Bone marrow (tissue), 2 donors: ENCODE data around the gene GRIK1.

Experiments used
- DNase-seq, 2 donors: peaks; one replicate each; lab custom pipeline; 2025; lab: John Stamatoyannopoulos, UW

GRIK1 gene

GRCh38 chr21:29642551-29643245, 297.1 kb downstream of the GRIK1 start:
- DNase-seq = no peak

- DNase-seq = no peak
These were observed 297.9 kb downstream of the GRIK1 start for GRCh38 chr21:29641635-29642550.

- no peak for DNase-seq
These were observed 298.7 kb downstream of the GRIK1 start for GRCh38 chr21:29641001-29641634.

GRCh38 chr21:29640080-29640508, 299.7 kb downstream of the GRIK1 start:
- DNase-seq = peak; percentile 1 to 6

GRCh38 chr21:29639366-29640079, 300.3 kb downstream of the GRIK1 start:
- DNase-seq = no peak

- DNase-seq = no peak
These were observed 301.0 kb downstream of the GRIK1 start for GRCh38 chr21:29638761-29639327.

GRCh38 chr21:29638138-29638537, 301.7 kb downstream of the GRIK1 start:
- DNase-seq = peak in 1 of 2 donors; percentile 3

- no peak for DNase-seq
These were observed 302.2 kb downstream of the GRIK1 start for GRCh38 chr21:29637553-29637952.

- no peak for DNase-seq
These were observed 302.7 kb downstream of the GRIK1 start for GRCh38 chr21:29637134-29637533.

- DNase-seq = no peak
These were observed 305.4 kb downstream of the GRIK1 start for GRCh38 chr21:29634418-29634817.

GRCh38 chr21:29633756-29634155, 306.0 kb downstream of the GRIK1 start:
- no peak for DNase-seq

GRCh38 chr21:29630441-29630840, 309.4 kb downstream of the GRIK1 start:
- no peak for DNase-seq

GRCh38 chr21:29627905-29628304, 311.9 kb downstream of the GRIK1 start:
- no peak for DNase-seq

- DNase-seq = no peak
These were observed 312.9 kb downstream of the GRIK1 start for GRCh38 chr21:29626801-29627470.

- no peak for DNase-seq
These were observed 313.8 kb downstream of the GRIK1 start for GRCh38 chr21:29625990-29626389.

- no peak for DNase-seq
These were observed 315.0 kb downstream of the GRIK1 start for GRCh38 chr21:29624776-29625175.

GRCh38 chr21:29621525-29621924, 318.3 kb downstream of the GRIK1 start:
- DNase-seq = no peak

GRCh38 chr21:29616209-29616751, 323.5 kb downstream of the GRIK1 start:
- no peak for DNase-seq

GRCh38 chr21:29613877-29614276, 325.9 kb downstream of the GRIK1 start:
- no peak for DNase-seq

- no peak for DNase-seq
These were observed 326.8 kb downstream of the GRIK1 start for GRCh38 chr21:29613021-29613420.
